ENCODE results near the gene WFIKKN1.
A peak's percentile ranks its signal among the peaks of the same experiment; 100 is the strongest.

Gene WFIKKN1

GRCh38 chr16:625117-625976, 5.4 kb upstream of the WFIKKN1 start:
- no peak for DNase-seq

- DNase-seq: no peak
Measured at GRCh38 chr16:625977-626765, 4.6 kb upstream of the WFIKKN1 start.

GRCh38 chr16:626787-627453, 3.9 kb upstream of the WFIKKN1 start:
- DNase-seq: no peak

- DNase-seq: no peak
Measured at GRCh38 chr16:627454-628239, 3.1 kb upstream of the WFIKKN1 start.

GRCh38 chr16:628321-629061, 2.3 kb upstream of the WFIKKN1 start:
- no peak for DNase-seq

GRCh38 chr16:629185-629832, 1.5 kb upstream of the WFIKKN1 start:
- DNase-seq: no peak

GRCh38 chr16:629833-630248, 944 bp upstream of the WFIKKN1 start:
- no peak for DNase-seq

- DNase-seq: no peak
Measured at GRCh38 chr16:630249-630814, 453 bp upstream of the WFIKKN1 start.

- no peak for DNase-seq
Measured at GRCh38 chr16:631808-632358, 1.1 kb downstream of the WFIKKN1 start.

GRCh38 chr16:632486-633335, 1.9 kb downstream of the WFIKKN1 start:
- DNase-seq: no peak

- DNase-seq: no peak
Measured at GRCh38 chr16:633336-634050, 2.7 kb downstream of the WFIKKN1 start.

GRCh38 chr16:634051-634670, 3.4 kb downstream of the WFIKKN1 start:
- no peak for DNase-seq

- no peak for DNase-seq
Measured at GRCh38 chr16:634996-635395, 4.2 kb downstream of the WFIKKN1 start.

- no peak for DNase-seq
Measured at GRCh38 chr16:635573-636205, 4.9 kb downstream of the WFIKKN1 start.

GRCh38 chr16:636206-637080, 5.7 kb downstream of the WFIKKN1 start, which contains the start of gene METTL26:
Gene METTL26 (minus strand): TSS chr16:636305. CDS start chr16:636290, 15 bp downstream.
- DNase-seq: peak; percentile 98

GRCh38 chr16:637081-638018, 6.6 kb downstream of the WFIKKN1 start:
- peak; percentile 91 for DNase-seq
